ENCODE measurements around the gene RAD51AP1. TPM values are rescaled to one million over a fixed set of nuclear protein-coding genes. Genes with fewer than 3 reads are reported as not detected.

RAD51AP1 gene
- total and polyA plus RNA-seq, 3 donors from 2014 or later, result 17.0 to 21.9 (median 19.4) TPM

DNA sequence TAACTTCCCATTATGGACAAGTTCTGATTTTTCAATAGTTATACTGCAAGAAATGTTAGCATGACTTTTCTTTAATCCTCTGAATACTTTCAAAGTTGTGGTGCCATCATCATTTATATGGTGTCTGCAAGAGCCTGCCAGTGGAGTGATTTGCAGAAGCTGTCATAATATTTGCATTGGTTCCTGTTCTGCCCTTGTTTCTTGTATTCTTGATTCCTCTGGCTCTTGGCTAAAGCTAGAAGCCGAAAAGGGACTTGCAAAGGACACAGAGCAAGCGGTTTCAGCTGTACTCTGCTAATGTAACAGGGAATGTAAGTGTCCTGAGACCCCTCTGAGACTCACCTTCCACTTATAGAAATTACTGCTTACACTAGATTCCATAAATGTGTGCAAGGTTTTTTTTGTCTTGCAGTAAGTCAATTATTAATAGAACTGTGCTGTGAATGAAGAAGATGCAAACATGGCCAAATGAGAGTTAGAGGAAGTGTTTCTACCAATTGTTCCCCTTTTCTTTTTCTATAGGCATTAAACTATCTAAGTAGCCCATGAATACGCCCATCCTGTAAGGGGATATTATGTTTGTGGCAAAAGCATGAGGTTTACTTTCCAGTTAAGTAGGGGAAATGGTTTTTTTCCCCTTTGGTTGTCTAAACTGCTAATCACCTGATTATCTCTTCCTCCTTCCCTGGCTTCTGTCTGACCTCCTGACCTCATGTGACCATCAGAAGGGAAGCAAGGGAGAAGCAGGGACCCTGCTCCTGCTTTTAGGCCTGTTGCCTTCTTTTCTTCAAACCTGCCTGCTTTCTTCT, 28.6 kb downstream of the RAD51AP1 start:
- no peaks in the 10 kb centered on the region for H3K4me1 ChIP-seq
- H3K9me3 ChIP-seq, result no peaks in the 10 kb centered on the region
- no peak for DNase-seq
- H3K4me3 ChIP-seq, result no peak overlapping the region
- no peak for TF ChIP-seq POLR2A (IDR thresholded peaks at IDR 0.05)
- intact Hi-C loops (cut with DNase I; ENCODE audit: low total_unique reads), result no loop called here
- H3K36me3 ChIP-seq (ENCODE audit: low read depth, missing control alignments), result no peaks in the 10 kb centered on the region
- H3K27me3 ChIP-seq, result no peaks in the 10 kb centered on the region
- 82 to 83% methylated on average over 3 of the region's 3 CpGs for WGBS, 2 donors
- no peak overlapping the region for H3K27ac ChIP-seq

DNA sequence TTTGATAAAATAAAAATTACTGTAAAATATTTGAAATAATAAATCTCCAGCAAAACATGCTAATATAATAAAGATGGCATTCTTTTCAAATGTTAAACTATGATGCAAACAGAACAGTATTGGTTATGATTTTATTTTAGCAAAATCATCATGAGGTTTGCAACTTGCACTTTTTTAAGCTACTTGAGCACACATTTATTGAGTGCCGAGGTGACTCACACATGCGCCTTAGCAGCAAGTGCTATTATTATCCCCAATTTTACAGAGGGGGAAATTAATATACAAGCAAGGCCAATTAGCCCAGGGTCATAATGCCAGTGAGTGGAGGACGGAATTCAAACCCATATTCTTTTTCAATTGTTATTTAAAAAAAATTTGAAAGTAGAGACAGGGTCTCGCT, 30.6 kb downstream of the RAD51AP1 start:
- Histone ChIP-seq H3K4me1 (no peaks in the 10 kb centered on the region), H3K4me3 (no peak overlapping the region), H3K27ac (no peak overlapping the region), H3K36me3 (ENCODE audit: low read depth, missing control alignments) (no peaks in the 10 kb centered on the region), H3K27me3 (no peaks in the 10 kb centered on the region), H3K9me3 (no peaks in the 10 kb centered on the region)
- DNase-seq, result no peak
- intact Hi-C loops (cut with DNase I; ENCODE audit: low total_unique reads), result no loop called here
- TF ChIP-seq, protein P1, sequence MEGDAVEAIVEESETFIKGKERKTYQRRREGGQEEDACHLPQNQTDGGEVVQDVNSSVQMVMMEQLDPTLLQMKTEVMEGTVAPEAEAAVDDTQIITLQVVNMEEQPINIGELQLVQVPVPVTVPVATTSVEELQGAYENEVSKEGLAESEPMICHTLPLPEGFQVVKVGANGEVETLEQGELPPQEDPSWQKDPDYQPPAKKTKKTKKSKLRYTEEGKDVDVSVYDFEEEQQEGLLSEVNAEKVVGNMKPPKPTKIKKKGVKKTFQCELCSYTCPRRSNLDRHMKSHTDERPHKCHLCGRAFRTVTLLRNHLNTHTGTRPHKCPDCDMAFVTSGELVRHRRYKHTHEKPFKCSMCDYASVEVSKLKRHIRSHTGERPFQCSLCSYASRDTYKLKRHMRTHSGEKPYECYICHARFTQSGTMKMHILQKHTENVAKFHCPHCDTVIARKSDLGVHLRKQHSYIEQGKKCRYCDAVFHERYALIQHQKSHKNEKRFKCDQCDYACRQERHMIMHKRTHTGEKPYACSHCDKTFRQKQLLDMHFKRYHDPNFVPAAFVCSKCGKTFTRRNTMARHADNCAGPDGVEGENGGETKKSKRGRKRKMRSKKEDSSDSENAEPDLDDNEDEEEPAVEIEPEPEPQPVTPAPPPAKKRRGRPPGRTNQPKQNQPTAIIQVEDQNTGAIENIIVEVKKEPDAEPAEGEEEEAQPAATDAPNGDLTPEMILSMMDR (IDR thresholded peaks at IDR 0.05), result no peak
- TF ChIP-seq POLR2A (IDR thresholded peaks at IDR 0.05), result no peak
- 92 to 93% methylated on average over 4 of the region's 4 CpGs for WGBS, 2 donors

DNA sequence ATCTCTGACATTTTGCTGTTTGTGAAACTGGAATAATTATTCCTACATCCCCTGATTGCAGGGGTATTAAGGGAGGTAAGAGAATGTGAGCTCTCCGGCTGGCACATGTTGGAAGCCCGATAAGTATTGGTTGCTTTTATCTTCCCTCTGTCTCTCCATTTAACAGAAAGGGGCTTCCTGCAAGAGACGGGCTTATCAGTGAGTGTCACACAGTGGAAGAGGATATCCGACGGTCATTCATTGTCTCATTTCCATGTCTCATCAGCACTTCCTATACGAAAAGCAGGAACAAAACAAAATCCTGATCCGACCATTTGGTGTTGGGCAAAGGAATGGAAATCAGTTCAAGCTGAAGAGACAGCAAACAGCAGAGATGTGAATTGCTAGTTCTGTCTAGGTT, 34.0 kb downstream of the RAD51AP1 start:
- TF ChIP-seq POLR2A (IDR thresholded peaks at IDR 0.05), result no peak
- TF ChIP-seq, protein P1 (IDR thresholded peaks at IDR 0.05), result no peak
- no peak overlapping the region for H3K27ac ChIP-seq
- H3K4me1 ChIP-seq, result no peaks in the 10 kb centered on the region
- intact Hi-C loops (cut with DNase I; ENCODE audit: low total_unique reads), result no loop called here
- no peaks in the 10 kb centered on the region for H3K27me3 ChIP-seq
- WGBS, 2 donors, result 67 to 69% methylated on average over 7 of the region's 7 CpGs
- H3K4me3 ChIP-seq, result no peak overlapping the region
- H3K36me3 ChIP-seq (ENCODE audit: low read depth, missing control alignments), result no peaks in the 10 kb centered on the region
- no peak for DNase-seq
- H3K9me3 ChIP-seq, result no peaks in the 10 kb centered on the region

DNA sequence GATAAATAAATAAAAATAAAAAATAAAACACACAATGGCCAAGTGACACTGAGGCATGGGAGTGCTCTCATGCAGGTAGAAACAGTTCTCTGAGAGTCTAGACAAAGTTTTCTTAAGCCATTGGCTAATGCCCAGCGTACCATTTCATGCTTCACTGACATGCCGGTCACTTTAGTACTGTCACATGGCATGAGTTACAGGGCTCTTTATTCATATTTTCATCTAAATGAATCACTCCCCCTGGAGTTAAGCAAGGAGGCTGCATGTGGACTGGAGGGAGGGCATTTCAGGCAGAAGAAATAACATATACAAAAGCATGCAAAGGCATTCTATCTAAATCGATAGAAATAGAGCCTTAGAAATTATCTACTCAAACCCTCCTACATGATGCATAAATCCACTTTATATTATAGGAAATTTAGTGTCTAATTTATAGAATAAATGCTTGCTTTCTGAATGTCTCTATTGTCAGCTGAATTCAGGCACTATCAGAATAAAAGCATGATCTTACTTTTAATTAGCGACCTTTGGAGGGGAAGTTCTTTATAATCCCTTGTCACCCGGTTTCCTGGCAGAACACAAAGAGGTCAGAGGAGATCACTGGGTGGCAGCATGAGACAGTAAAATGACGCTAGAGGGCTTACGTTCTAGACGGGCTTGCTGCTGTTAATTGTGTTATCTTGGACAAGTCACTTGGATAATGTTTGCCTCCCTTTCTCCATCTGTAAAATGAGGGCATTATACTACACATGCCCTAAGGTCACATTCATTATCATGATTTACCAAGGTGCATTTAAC, 40.8 kb downstream of the RAD51AP1 start:
- no peaks in the 10 kb centered on the region for H3K27me3 ChIP-seq
- H3K9me3 ChIP-seq, result no peaks in the 10 kb centered on the region
- TF ChIP-seq POLR2A (IDR thresholded peaks at IDR 0.05), result no peak
- TF ChIP-seq, protein P1 (IDR thresholded peaks at IDR 0.05), result no peak
- intact Hi-C loops (cut with DNase I; ENCODE audit: low total_unique reads), result no loop called here
- H3K4me3 ChIP-seq, result no peak overlapping the region
- no peak for DNase-seq
- H3K4me1 ChIP-seq, result no peaks in the 10 kb centered on the region
- 54 to 58% methylated on average over 8 of the region's 8 CpGs for whole genome bisulfite sequencing, 2 donors
- H3K36me3 ChIP-seq (ENCODE audit: low read depth, missing control alignments), result no peaks in the 10 kb centered on the region
- no peak overlapping the region for H3K27ac ChIP-seq

DNA sequence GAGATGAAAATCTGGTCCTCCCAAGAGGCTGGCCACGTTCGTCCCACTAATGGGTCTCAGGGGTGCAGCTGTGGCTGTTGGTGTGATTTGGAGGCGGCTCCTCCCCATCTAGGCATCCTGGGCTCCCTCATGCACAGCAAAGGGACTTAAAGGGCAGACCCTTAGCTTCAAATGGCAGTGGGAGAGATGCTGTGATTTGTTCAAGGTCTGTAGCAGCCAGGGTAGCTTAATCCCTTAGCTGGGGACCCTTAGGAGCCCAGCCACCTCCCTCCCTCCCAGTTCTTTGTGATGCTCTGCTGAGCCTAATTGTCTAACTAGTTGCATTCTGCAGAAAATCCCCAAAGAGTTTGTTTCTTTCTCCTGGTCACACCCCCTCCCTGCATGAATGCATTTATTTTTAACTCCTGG, 41.6 kb downstream of the RAD51AP1 start:
- intact Hi-C loops (cut with DNase I; ENCODE audit: low total_unique reads), result no loop called here
- H3K9me3 ChIP-seq, result no peaks in the 10 kb centered on the region
- DNase-seq, result no peak
- H3K36me3 ChIP-seq (ENCODE audit: low read depth, missing control alignments), result no peaks in the 10 kb centered on the region
- TF ChIP-seq, protein P1 (IDR thresholded peaks at IDR 0.05), result no peak
- no peak for TF ChIP-seq POLR2A (IDR thresholded peaks at IDR 0.05)
- H3K27ac ChIP-seq, result no peak overlapping the region
- no peaks in the 10 kb centered on the region for H3K4me1 ChIP-seq
- H3K4me3 ChIP-seq, result no peak overlapping the region
- H3K27me3 ChIP-seq, result no peaks in the 10 kb centered on the region
- WGBS, 2 donors, result 30 to 56% methylated on average over 3 of the region's 3 CpGs
